ENCODE measurements around the gene ITGAV.

Gene ITGAV

DNA sequence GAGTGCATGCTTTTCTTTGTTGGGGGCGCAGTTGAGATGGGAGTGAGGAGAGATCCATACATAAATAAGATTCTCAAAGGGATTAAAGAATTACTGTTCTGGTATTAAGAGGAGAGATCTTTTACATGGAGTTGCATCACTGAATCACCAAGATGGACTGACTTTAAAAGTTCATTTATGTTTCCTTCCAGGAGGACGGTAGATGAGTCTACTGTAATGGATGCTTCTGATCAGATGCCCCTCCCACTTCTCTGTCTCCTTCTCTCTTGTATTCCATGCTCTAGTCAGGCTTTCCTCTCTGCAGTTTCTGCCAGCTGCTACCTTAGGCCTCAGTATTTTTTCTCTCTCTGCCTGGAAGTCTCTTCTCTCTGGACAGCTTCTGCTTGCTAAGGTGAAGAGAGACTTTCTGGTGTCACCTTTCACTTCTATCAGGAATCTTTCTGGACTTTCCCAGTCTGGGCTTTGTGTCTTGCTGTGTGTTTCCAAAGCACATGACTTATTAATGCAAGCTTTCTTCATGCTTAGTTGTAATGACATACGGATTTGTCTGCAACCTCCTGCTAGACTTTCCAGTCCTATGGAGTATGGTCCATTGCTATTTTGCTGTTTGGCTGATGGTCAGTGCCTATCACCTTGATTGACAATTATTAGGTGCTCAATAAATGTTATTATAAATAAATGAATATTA lies 127.6 kb downstream of the ITGAV start:
- Mint-ChIP-seq H3K36me3 (ENCODE audit: low read depth) (no peaks in the 10 kb centered on the region), H3K4me3 (no peak overlapping the region), H3K9me3 (no peaks in the 10 kb centered on the region), H3K27ac (no peak overlapping the region), H3K27me3 (ENCODE audit: low read depth) (no peaks in the 10 kb centered on the region), H3K4me1 (ENCODE audit: low read depth) (no peaks in the 10 kb centered on the region)

DNA sequence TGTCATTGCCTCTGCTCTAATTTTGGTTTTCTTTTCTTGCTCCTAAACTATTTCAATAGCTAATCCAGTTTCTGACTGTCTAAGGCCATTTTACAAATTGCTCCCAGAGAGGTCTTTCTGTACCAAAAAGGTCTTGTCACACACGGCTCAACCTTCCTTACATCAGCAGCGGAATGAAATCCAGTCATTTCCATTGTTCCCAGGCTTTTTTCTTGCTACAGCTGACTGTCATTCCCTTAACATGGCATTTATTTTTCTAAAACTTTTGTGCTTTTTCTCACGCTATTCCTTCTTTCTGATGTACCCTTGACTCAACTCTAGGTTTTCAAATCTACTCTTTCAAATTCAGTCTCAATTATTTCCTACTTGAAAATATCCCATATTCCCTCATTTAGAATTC lies 128.3 kb downstream of the ITGAV start:
- no peaks in the 10 kb centered on the region for H3K4me1 Mint-ChIP-seq (ENCODE audit: low read depth)
- H3K27me3 Mint-ChIP-seq (ENCODE audit: low read depth): no peaks in the 10 kb centered on the region
- H3K36me3 Mint-ChIP-seq (ENCODE audit: low read depth): no peaks in the 10 kb centered on the region
- H3K9me3 Mint-ChIP-seq: no peaks in the 10 kb centered on the region
- no peak overlapping the region for H3K27ac Mint-ChIP-seq
- H3K4me3 Mint-ChIP-seq: no peak overlapping the region

DNA sequence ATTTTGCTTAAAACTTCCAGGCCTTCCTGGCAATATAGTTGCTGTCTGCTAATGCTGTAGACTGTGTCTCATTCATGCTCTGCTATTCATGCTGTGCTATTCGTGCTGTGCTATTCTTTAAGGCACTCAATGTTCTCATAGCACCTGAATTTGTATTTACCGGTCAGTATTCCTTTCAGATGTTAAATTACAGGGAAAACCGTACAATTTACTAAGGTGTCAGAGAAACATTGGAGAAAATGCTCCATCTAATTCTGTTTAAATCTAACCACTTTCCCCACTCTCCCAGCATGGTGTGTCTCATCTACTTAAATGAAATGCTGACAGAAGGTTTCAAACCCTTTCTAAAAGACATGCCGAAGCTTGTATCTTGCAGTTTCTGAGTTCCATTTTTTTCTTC lies 129.0 kb downstream of the ITGAV start:
- no peak overlapping the region for H3K27ac Mint-ChIP-seq
- H3K4me1 Mint-ChIP-seq (ENCODE audit: low read depth): no peaks in the 10 kb centered on the region
- no peaks in the 10 kb centered on the region for H3K27me3 Mint-ChIP-seq (ENCODE audit: low read depth)
- H3K36me3 Mint-ChIP-seq (ENCODE audit: low read depth): no peaks in the 10 kb centered on the region
- no peaks in the 10 kb centered on the region for H3K9me3 Mint-ChIP-seq
- H3K4me3 Mint-ChIP-seq: no peak overlapping the region

DNA sequence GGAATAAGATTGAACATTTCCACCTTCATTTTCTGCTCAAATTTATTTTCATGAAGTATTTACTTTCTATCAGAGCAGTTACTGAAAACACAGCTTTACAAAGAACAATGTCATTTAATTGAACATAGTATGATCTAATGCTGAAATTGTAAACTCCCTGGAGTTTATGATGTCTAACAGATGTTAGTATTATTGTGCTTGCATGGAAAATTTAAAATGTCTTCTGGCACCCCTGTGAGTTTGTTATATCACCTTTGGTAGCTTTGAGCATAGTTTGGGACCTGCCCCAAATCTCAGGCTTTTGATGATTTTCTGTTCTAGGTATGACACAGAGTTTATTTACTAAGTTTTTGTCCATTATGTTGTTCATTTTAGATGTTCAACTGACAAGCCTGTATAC lies 132.1 kb downstream of the ITGAV start:
- no peaks in the 10 kb centered on the region for H3K9me3 Mint-ChIP-seq
- no peaks in the 10 kb centered on the region for H3K27me3 Mint-ChIP-seq (ENCODE audit: low read depth)
- no peak overlapping the region for H3K4me3 Mint-ChIP-seq
- no peaks in the 10 kb centered on the region for H3K4me1 Mint-ChIP-seq (ENCODE audit: low read depth)
- no peaks in the 10 kb centered on the region for H3K36me3 Mint-ChIP-seq (ENCODE audit: low read depth)
- no peak overlapping the region for H3K27ac Mint-ChIP-seq

DNA sequence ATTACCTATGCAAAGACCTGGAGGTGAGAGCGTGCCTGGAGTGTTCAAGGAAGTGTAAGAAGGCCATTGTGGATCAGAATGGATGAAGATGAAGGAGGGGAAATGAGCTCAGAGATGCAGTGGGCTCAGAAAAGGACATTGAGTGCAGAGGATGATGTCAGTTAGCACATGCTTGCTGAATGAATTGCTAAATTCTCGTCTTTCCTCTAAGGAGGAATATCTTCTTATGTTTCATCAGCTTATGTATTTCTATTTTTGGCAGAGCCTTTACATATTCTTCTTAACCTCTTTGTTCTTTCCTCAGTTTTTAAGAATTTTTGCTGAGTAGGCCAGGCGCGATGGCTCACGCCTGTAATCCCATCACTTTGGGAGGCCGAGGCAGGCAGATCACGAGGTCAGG lies 134.9 kb downstream of the ITGAV start:
- Mint-ChIP-seq H3K27me3 (ENCODE audit: low read depth) (peaks cover 4% of the 10 kb centered on the region), H3K36me3 (ENCODE audit: low read depth) (no peaks in the 10 kb centered on the region), H3K4me3 (no peak overlapping the region), H3K27ac (no peak overlapping the region), H3K4me1 (ENCODE audit: low read depth) (no peaks in the 10 kb centered on the region), H3K9me3 (no peaks in the 10 kb centered on the region)

DNA sequence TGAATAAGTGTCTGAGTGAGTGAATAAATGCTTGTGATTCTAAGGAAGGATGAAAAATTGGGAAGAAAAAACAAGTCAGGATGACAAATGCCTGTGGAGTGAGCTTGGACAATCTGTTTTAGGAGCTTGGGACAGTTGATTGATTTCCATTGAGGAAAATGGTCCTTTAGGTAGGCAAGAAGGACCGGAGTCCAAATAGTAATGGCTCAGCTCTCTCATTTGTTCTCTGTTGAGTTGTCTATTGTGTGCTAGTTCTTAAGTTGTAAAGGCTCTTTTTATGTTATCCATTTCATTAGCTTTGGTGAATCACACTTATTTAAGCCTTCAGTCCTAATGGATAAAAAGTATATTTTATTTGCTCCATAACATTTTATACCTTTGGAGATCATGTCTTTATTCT lies 135.9 kb downstream of the ITGAV start:
- no peak overlapping the region for H3K27ac Mint-ChIP-seq
- no peaks in the 10 kb centered on the region for H3K36me3 Mint-ChIP-seq (ENCODE audit: low read depth)
- H3K9me3 Mint-ChIP-seq: no peaks in the 10 kb centered on the region
- H3K4me3 Mint-ChIP-seq: no peak overlapping the region
- H3K27me3 Mint-ChIP-seq (ENCODE audit: low read depth): peaks cover 4% of the 10 kb centered on the region
- no peaks in the 10 kb centered on the region for H3K4me1 Mint-ChIP-seq (ENCODE audit: low read depth)

DNA sequence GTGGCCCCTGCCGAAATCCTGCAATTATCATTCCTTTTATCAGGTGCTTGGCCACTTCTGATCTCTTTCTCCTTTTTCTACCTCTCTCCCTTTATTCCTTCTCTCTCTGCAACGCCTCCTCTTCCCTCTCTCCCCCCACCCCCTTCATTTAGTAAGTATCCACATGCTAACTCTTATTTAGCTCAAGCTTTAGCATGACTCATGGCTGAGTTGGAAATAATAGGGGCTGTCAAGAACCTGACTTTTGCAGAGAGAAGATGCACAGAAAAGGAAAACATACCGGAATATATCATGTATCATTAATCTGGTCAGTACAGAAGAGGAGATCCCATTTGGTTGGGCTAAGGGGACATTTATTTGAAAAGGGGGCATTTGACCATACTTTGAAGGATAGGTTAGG lies 137.1 kb downstream of the ITGAV start:
- no peak overlapping the region for H3K27ac Mint-ChIP-seq
- no peaks in the 10 kb centered on the region for H3K36me3 Mint-ChIP-seq (ENCODE audit: low read depth)
- H3K4me1 Mint-ChIP-seq (ENCODE audit: low read depth): no peaks in the 10 kb centered on the region
- H3K9me3 Mint-ChIP-seq: no peaks in the 10 kb centered on the region
- H3K27me3 Mint-ChIP-seq (ENCODE audit: low read depth): peaks cover 4% of the 10 kb centered on the region
- no peak overlapping the region for H3K4me3 Mint-ChIP-seq

DNA sequence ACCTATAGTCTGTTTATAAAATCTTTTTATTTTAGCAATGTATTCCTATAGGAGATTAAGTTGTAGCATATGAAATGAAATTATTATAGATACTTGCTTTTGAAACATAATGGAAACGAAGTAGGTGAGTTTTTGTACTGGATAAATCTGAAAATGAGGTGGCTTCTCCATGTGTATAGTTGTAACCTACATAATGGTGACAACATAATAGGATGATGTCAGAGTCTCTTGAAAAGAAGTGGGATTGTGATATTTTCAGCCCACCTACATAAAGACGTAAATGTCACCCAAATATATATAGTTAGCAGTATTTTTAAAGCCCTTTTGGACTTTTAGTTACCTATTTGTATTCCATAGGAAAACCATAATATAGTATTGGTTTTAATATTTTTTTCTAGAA lies 138.8 kb downstream of the ITGAV start:
- Mint-ChIP-seq H3K4me1 (ENCODE audit: low read depth) (no peaks in the 10 kb centered on the region), H3K36me3 (ENCODE audit: low read depth) (no peaks in the 10 kb centered on the region), H3K27me3 (ENCODE audit: low read depth) (peaks cover 4% of the 10 kb centered on the region), H3K27ac (no peak overlapping the region), H3K4me3 (no peak overlapping the region), H3K9me3 (no peaks in the 10 kb centered on the region)
